SU-DHL-6 (cell line): Measurements from ENCODE around the gene SAMD11.

Experiments used
- H2AFZ ChIP-seq: fragments of 200-600 bp; sonication (generic); 2 replicates; pipeline ENCODE4 v1.6.1; 2014; ENCODE audit warnings: low read depth, mild to moderate bottlenecking, moderate library complexity, mixed read lengths, antibody characterized with exemption, low read length; ENCODE audit not compliant: severe bottlenecking
- H3F3A ChIP-seq: fragments of 200-600 bp; shearing (Covaris generic); 2 replicates; pipeline ENCODE4 v1.6.0; 2016; ENCODE audit warnings: antibody characterized with exemption, mild to moderate bottlenecking; ENCODE audit not compliant: insufficient read depth
- H3K27ac ChIP-seq: fragments of 200-600 bp; sonication (generic); 2 replicates; pipeline ENCODE4 v1.5.1; 2016; ENCODE audit warnings: low read depth, mild to moderate bottlenecking, low read length, moderate library complexity, mixed read lengths
- H3K27me3 ChIP-seq: fragments of 200-600 bp; sonication (generic), shearing (Covaris generic); 2 replicates; pipeline ENCODE4 v1.6.0; 2014; ENCODE audit warnings: mild to moderate bottlenecking, low read length
- H3K36me3 ChIP-seq: fragments of 200-600 bp; sonication (generic); 2 replicates; pipeline ENCODE4 v1.6.1; 2014; ENCODE audit warnings: mild to moderate bottlenecking, low read length, mixed read lengths
- H3K4me2 ChIP-seq: fragments of 300-600, 200-600 bp; shearing (Covaris generic), sonication (generic); 2 replicates; pipeline ENCODE4 v1.6.0; 2014; ENCODE audit warnings: low read length, low read depth, mild to moderate bottlenecking; ENCODE audit not compliant: poor library complexity, severe bottlenecking
- H3K4me3 ChIP-seq: fragments of 200-600 bp; sonication (generic); 2 replicates; pipeline ENCODE4 v1.5.1; 2014; ENCODE audit warnings: antibody characterized with exemption, low read length, mild to moderate bottlenecking, mixed read lengths; ENCODE audit not compliant: insufficient read depth, poor library complexity, severe bottlenecking
- H3K79me2 ChIP-seq: fragments of 200-600 bp; sonication (generic); 2 replicates; pipeline ENCODE4 v1.6.1; 2014; ENCODE audit warnings: mild to moderate bottlenecking, low read length, moderate library complexity; ENCODE audit not compliant: insufficient read depth
- H3K9ac ChIP-seq: fragments of 200-600 bp; sonication (generic); 2 replicates; pipeline ENCODE4 v1.7.0; 2014; ENCODE audit warnings: mild to moderate bottlenecking, low read length
- H3K9me2 ChIP-seq: fragments of 200-600 bp; sonication (generic); replicated peaks from 2 replicates; pipeline ENCODE4 v1.6.1; 2014; ENCODE audit warnings: low read length; ENCODE audit not compliant: insufficient read depth
- H3K9me3 ChIP-seq: fragments of 200-600 bp; sonication (generic); 2 replicates; pipeline ENCODE4 v1.6.1; 2014; ENCODE audit warnings: low read length, mixed read lengths; ENCODE audit not compliant: insufficient read depth
- H4K20me1 ChIP-seq: fragments of 200-600 bp; sonication (generic); 2 replicates; pipeline ENCODE4 v1.6.1; 2014; ENCODE audit warnings: low read depth, mild to moderate bottlenecking, antibody characterized with exemption, low read length, moderate library complexity, mixed read lengths
- CTCF ChIP-seq: fragments of 200-600 bp; sonication (generic); IDR thresholded peaks from one replicate; pipeline ENCODE4 v1.5.1; 2017; ENCODE audit warnings: antibody characterized with exemption, mild to moderate bottlenecking, low read length, moderate library complexity; ENCODE audit not compliant: insufficient read depth, poor library complexity, severe bottlenecking
- EZH2phosphoT487 ChIP-seq: fragments of 200-600 bp; sonication (generic), shearing (Covaris generic); conservative IDR thresholded peaks from 2 replicates; pipeline ENCODE4 v1.6.1; 2018; ENCODE audit warnings: mild to moderate bottlenecking, antibody characterized with exemption, low read length, moderate library complexity, mixed read lengths

SAMD11 gene

GRCh38 chr1:992362-992761, 68.6 kb downstream of the SAMD11 start:
- H3K4me3 ChIP-seq: no peak overlapping the region
- H4K20me1 ChIP-seq: no peaks in the 10 kb centered on the region
- H3K79me2 ChIP-seq: no peaks in the 10 kb centered on the region
- no peak overlapping the region for H2AFZ ChIP-seq
- H3F3A ChIP-seq: no peaks in the 10 kb centered on the region
- H3K9me3 ChIP-seq: no peaks in the 10 kb centered on the region
- no peaks in the 10 kb centered on the region for H3K9me2 ChIP-seq
- H3K36me3 ChIP-seq: no peaks in the 10 kb centered on the region
- TF ChIP-seq EZH2phosphoT487: no peak
- TF ChIP-seq CTCF: no peak
- no peak overlapping the region for H3K27ac ChIP-seq
- H3K27me3 ChIP-seq: no peaks in the 10 kb centered on the region
- no peak overlapping the region for H3K9ac ChIP-seq
- no peak overlapping the region for H3K4me2 ChIP-seq

- no peaks in the 10 kb centered on the region for H3K36me3 ChIP-seq
- H3K4me3 ChIP-seq: no peak overlapping the region
- H3K9ac ChIP-seq: no peak overlapping the region
- no peaks in the 10 kb centered on the region for H4K20me1 ChIP-seq
- H3K4me2 ChIP-seq: no peak overlapping the region
- no peaks in the 10 kb centered on the region for H3K79me2 ChIP-seq
- TF ChIP-seq EZH2phosphoT487 (no peak), CTCF (no peak)
- H3F3A ChIP-seq: no peaks in the 10 kb centered on the region
- H3K9me3 ChIP-seq: no peaks in the 10 kb centered on the region
- H3K27ac ChIP-seq: no peak overlapping the region
- no peak overlapping the region for H2AFZ ChIP-seq
- H3K9me2 ChIP-seq: no peaks in the 10 kb centered on the region
- no peaks in the 10 kb centered on the region for H3K27me3 ChIP-seq
Observed at GRCh38 chr1:993379-993995, 69.8 kb downstream of the SAMD11 start.
